ENCODE measurements around the gene EDN3.

DNA sequence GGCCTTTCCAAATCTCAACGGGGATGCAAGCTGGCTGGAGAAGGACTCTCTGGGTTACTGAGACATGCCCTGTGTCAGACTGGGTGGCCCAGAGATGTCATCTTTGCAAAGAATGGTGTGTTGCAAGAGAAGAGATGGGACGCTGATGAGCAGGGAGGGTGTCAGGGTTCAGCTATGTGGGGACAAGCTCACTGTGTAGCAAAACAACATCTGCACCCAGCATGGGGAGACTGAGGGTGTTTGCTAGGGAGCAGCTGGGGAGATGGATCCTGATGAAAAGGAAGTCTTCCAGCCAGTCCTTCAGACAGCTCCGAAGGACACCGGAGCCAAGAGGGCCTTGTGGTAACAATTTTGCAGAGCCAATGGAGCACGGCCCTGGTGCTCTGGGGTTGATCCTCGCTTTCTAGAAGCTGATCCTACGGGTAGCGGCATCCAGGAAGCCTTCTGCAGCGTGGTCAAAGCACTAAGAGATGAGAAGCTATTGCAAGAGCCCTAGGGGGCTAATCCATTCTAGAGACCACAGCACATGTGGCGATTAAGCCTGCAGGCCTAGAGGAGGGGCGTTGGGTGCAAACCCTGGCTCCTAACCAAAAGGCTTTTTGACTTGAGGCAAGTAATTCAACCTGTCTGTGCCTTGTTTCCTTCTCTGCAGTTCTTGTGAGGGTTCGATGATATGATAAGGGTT lies 39.9 kb downstream of the EDN3 start:
- TF ChIP-seq ZEB2 (tag by site-specific recombination; IDR thresholded peaks at IDR 0.05), result no peak
- TF ChIP-seq YY1 (tag by site-specific recombination; IDR thresholded peaks at IDR 0.05), result no peak
- TF ChIP-seq, protein P1, sequence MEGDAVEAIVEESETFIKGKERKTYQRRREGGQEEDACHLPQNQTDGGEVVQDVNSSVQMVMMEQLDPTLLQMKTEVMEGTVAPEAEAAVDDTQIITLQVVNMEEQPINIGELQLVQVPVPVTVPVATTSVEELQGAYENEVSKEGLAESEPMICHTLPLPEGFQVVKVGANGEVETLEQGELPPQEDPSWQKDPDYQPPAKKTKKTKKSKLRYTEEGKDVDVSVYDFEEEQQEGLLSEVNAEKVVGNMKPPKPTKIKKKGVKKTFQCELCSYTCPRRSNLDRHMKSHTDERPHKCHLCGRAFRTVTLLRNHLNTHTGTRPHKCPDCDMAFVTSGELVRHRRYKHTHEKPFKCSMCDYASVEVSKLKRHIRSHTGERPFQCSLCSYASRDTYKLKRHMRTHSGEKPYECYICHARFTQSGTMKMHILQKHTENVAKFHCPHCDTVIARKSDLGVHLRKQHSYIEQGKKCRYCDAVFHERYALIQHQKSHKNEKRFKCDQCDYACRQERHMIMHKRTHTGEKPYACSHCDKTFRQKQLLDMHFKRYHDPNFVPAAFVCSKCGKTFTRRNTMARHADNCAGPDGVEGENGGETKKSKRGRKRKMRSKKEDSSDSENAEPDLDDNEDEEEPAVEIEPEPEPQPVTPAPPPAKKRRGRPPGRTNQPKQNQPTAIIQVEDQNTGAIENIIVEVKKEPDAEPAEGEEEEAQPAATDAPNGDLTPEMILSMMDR (tag by site-specific recombination; IDR thresholded peaks at IDR 0.05), result no peak
- no peak for TF ChIP-seq ZNF747 (tag by site-specific recombination; IDR thresholded peaks at IDR 0.05)
- no peak for TF ChIP-seq ZBTB21 (tag by site-specific recombination; IDR thresholded peaks at IDR 0.05)
- TF ChIP-seq, protein P2, sequence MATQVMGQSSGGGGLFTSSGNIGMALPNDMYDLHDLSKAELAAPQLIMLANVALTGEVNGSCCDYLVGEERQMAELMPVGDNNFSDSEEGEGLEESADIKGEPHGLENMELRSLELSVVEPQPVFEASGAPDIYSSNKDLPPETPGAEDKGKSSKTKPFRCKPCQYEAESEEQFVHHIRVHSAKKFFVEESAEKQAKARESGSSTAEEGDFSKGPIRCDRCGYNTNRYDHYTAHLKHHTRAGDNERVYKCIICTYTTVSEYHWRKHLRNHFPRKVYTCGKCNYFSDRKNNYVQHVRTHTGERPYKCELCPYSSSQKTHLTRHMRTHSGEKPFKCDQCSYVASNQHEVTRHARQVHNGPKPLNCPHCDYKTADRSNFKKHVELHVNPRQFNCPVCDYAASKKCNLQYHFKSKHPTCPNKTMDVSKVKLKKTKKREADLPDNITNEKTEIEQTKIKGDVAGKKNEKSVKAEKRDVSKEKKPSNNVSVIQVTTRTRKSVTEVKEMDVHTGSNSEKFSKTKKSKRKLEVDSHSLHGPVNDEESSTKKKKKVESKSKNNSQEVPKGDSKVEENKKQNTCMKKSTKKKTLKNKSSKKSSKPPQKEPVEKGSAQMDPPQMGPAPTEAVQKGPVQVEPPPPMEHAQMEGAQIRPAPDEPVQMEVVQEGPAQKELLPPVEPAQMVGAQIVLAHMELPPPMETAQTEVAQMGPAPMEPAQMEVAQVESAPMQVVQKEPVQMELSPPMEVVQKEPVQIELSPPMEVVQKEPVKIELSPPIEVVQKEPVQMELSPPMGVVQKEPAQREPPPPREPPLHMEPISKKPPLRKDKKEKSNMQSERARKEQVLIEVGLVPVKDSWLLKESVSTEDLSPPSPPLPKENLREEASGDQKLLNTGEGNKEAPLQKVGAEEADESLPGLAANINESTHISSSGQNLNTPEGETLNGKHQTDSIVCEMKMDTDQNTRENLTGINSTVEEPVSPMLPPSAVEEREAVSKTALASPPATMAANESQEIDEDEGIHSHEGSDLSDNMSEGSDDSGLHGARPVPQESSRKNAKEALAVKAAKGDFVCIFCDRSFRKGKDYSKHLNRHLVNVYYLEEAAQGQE (tag by site-specific recombination; IDR thresholded peaks at IDR 0.05), result no peak
- no peak for TF ChIP-seq FEZF1 (tag by site-specific recombination; IDR thresholded peaks at IDR 0.05)
- no peak for TF ChIP-seq ZNF24 (tag by site-specific recombination; IDR thresholded peaks at IDR 0.05)
- TF ChIP-seq ZNF274 (IDR thresholded peaks at IDR 0.05; ENCODE audit: low read length), result no peak
- TF ChIP-seq ZNF274 (tag by site-specific recombination; IDR thresholded peaks at IDR 0.05; ENCODE audit: borderline replicate concordance), result no peak
- TF ChIP-seq, protein P3, sequence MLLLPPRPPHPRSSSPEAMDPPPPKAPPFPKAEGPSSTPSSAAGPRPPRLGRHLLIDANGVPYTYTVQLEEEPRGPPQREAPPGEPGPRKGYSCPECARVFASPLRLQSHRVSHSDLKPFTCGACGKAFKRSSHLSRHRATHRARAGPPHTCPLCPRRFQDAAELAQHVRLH (tag by site-specific recombination; IDR thresholded peaks at IDR 0.05), result no peak
- TF ChIP-seq, protein P4, sequence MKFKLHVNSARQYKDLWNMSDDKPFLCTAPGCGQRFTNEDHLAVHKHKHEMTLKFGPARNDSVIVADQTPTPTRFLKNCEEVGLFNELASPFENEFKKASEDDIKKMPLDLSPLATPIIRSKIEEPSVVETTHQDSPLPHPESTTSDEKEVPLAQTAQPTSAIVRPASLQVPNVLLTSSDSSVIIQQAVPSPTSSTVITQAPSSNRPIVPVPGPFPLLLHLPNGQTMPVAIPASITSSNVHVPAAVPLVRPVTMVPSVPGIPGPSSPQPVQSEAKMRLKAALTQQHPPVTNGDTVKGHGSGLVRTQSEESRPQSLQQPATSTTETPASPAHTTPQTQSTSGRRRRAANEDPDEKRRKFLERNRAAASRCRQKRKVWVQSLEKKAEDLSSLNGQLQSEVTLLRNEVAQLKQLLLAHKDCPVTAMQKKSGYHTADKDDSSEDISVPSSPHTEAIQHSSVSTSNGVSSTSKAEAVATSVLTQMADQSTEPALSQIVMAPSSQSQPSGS (tag by site-specific recombination; IDR thresholded peaks at IDR 0.05; ENCODE audit: low read depth), result no peak
- TF ChIP-seq ZBTB26 (tag by site-specific recombination; optimal IDR thresholded peaks at IDR 0.05), result no peak

Measured in HEK293 (cell line).